Measurements from ENCODE around the gene AKR1B1. TPM values are rescaled to one million over a fixed set of nuclear protein-coding genes. Genes with fewer than 3 reads are reported as not detected.

AKR1B1 gene
- total RNA-seq, 1 experiment from 2014 or later: 1.6 TPM

GRCh38 chr7:134425777-134426176 lies 33.1 kb downstream of the AKR1B1 start:
- Histone ChIP-seq H3K36me3 (ENCODE audit: low read depth, low read length) (no peaks in the 10 kb centered on the region), H3K4me2 (ENCODE audit: low read length) (no peak overlapping the region), H3K27ac (ENCODE audit: low read length) (no peak overlapping the region), H3K9me2 (replicated peaks; ENCODE audit: low read length) (no peaks in the 10 kb centered on the region), H3K79me2 (ENCODE audit: low read length) (no peaks in the 10 kb centered on the region), H2AFZ (ENCODE audit: low read length) (no peak overlapping the region), H3K9ac (ENCODE audit: low read length) (no peak overlapping the region), H3K27me3 (ENCODE audit: low read length) (no peaks in the 10 kb centered on the region), H4K20me1 (ENCODE audit: low read length) (no peaks in the 10 kb centered on the region), H3K9me3 (ENCODE audit: low read length) (no peaks in the 10 kb centered on the region), H3K4me3 (ENCODE audit: low read length) (no peak overlapping the region), H3K4me1 (ENCODE audit: insufficient read depth, low read length) (peaks cover 17% of the 10 kb centered on the region), H3F3A (ENCODE audit: low read length, unreplicated experiment) (no peaks in the 10 kb centered on the region)
- no peak for TF ChIP-seq CTCF (conservative IDR thresholded peaks at IDR 0.05; ENCODE audit: low read depth, low read length)
- TF ChIP-seq EZH2phosphoT487 (IDR thresholded peaks at IDR 0.05; ENCODE audit: borderline replicate concordance, low read length): no peak
- TF ChIP-seq EZH2 (IDR thresholded peaks at IDR 0.05; ENCODE audit: low read length, unreplicated experiment): no peak
- DNase-seq (no peak), ATAC-seq (no peak)
- no TSS peak for BruUV-seq (replicated peaks)
- POLR2A ChIA-PET (ENCODE audit: unreplicated experiment): no interaction called here
- CTCF ChIA-PET: no interaction called here
- intact Hi-C loops (cut with micrococcal nuclease): loop anchor here (10.0 kb wide), 1 partner anchor 571 kb away; no protein-coding TSS in a partner anchor

DNA sequence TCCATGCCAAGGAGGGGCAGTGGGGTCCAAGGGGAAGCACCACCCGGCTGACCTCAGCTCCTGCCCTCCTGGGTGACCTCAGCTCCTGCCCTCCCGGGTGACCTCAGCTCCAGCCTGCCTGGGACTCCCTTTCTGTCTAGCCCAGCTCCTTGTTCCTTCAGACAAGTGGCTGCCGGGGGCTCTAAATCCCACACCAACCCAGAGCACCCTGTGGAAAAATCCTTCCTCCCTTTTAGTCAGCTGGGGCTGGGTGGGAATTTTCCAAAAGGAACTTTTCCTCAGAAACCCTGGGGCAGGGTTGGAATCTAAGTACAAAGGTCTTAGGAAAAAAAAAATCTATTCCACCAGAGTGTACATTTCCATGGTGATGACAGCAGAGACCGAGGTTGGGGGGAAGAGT lies 36.3 kb downstream of the AKR1B1 start:
- Histone ChIP-seq H3K4me2 (ENCODE audit: low read length) (peak overlapping the region; percentile 8), H3K4me3 (ENCODE audit: low read length) (no peak overlapping the region), H3K9me2 (replicated peaks; ENCODE audit: low read length) (no peaks in the 10 kb centered on the region), H3K36me3 (ENCODE audit: low read depth, low read length) (no peaks in the 10 kb centered on the region), H4K20me1 (ENCODE audit: low read length) (no peaks in the 10 kb centered on the region), H3K4me1 (ENCODE audit: insufficient read depth, low read length) (peaks cover 32% of the 10 kb centered on the region), H3K9me3 (ENCODE audit: low read length) (no peaks in the 10 kb centered on the region), H3K9ac (ENCODE audit: low read length) (peak overlapping the region; percentile 35), H3F3A (ENCODE audit: low read length, unreplicated experiment) (no peaks in the 10 kb centered on the region), H3K27me3 (ENCODE audit: low read length) (no peaks in the 10 kb centered on the region), H3K27ac (ENCODE audit: low read length) (peak overlapping the region; percentile 61), H2AFZ (ENCODE audit: low read length) (peak overlapping the region; percentile 14; the same call in 1 of the 2 replicates), H3K79me2 (ENCODE audit: low read length) (no peaks in the 10 kb centered on the region)
- ATAC-seq: no peak
- ChIA-PET POLR2A (ENCODE audit: unreplicated experiment) (no interaction called here), CTCF (interaction anchor here (2.5 kb wide), 1 partner anchor 10 kb away, joined by 15 read pairs; no protein-coding TSS in a partner anchor)
- no peak for TF ChIP-seq CTCF (conservative IDR thresholded peaks at IDR 0.05; ENCODE audit: low read depth, low read length)
- TF ChIP-seq EZH2 (IDR thresholded peaks at IDR 0.05; ENCODE audit: low read length, unreplicated experiment): no peak
- TF ChIP-seq EZH2phosphoT487 (IDR thresholded peaks at IDR 0.05; ENCODE audit: borderline replicate concordance, low read length): no peak
- no peak for DNase-seq
- intact Hi-C loops (cut with micrococcal nuclease): loop anchor here (5.0 to 10.0 kb wide), 2 partner anchors 390 to 568 kb away; no protein-coding TSS in a partner anchor
- no TSS peak for BruUV-seq (replicated peaks)

- H3K79me2 ChIP-seq (ENCODE audit: low read length): no peaks in the 10 kb centered on the region
- H3K36me3 ChIP-seq (ENCODE audit: low read depth, low read length): no peaks in the 10 kb centered on the region
- H3K4me3 ChIP-seq (ENCODE audit: low read length): no peak overlapping the region
- H3K9me3 ChIP-seq (ENCODE audit: low read length): no peaks in the 10 kb centered on the region
- ATAC-seq (peak; percentile 55), DNase-seq (peak; percentile 62)
- peak overlapping the region; percentile 8 for H3K4me2 ChIP-seq (ENCODE audit: low read length)
- no peaks in the 10 kb centered on the region for H4K20me1 ChIP-seq (ENCODE audit: low read length)
- POLR2A ChIA-PET (ENCODE audit: unreplicated experiment): interaction anchor here (0.6 kb wide), 1 partner anchor 11 kb away, joined by 3 read pairs; no protein-coding TSS in a partner anchor
- BruUV-seq (replicated peaks): no TSS peak
- TF ChIP-seq CTCF (conservative IDR thresholded peaks at IDR 0.05; ENCODE audit: low read depth, low read length): no peak
- no peak for TF ChIP-seq EZH2phosphoT487 (IDR thresholded peaks at IDR 0.05; ENCODE audit: borderline replicate concordance, low read length)
- TF ChIP-seq EZH2 (IDR thresholded peaks at IDR 0.05; ENCODE audit: low read length, unreplicated experiment): no peak
- no peaks in the 10 kb centered on the region for H3K27me3 ChIP-seq (ENCODE audit: low read length)
- peak overlapping the region; percentile 14; the same call in 1 of the 2 replicates for H2AFZ ChIP-seq (ENCODE audit: low read length)
- CTCF ChIA-PET: interaction anchor here (2.5 kb wide), 1 partner anchor 11 kb away, joined by 15 read pairs; no protein-coding TSS in a partner anchor
- peak overlapping the region; percentile 61 for H3K27ac ChIP-seq (ENCODE audit: low read length)
- intact Hi-C loops (cut with micrococcal nuclease): loop anchor here (5.0 to 10.0 kb wide), 2 partner anchors 390 to 567 kb away; no protein-coding TSS in a partner anchor
- H3K4me1 ChIP-seq (ENCODE audit: insufficient read depth, low read length): peaks cover 32% of the 10 kb centered on the region
- H3F3A ChIP-seq (ENCODE audit: low read length, unreplicated experiment): no peaks in the 10 kb centered on the region
- peak overlapping the region; percentile 35 for H3K9ac ChIP-seq (ENCODE audit: low read length)
- H3K9me2 ChIP-seq (replicated peaks; ENCODE audit: low read length): no peaks in the 10 kb centered on the region
Observed at GRCh38 chr7:134422008-134422407, 36.9 kb downstream of the AKR1B1 start.
